ENCODE measurements around the gene HHAT. TPM values are rescaled to one million over a fixed set of nuclear protein-coding genes. Genes with fewer than 3 reads are reported as not detected.

The HHAT gene
- total and polyA plus RNA-seq, 7 donors = 0.11 to 0.64 (median 0.16) TPM

DNA sequence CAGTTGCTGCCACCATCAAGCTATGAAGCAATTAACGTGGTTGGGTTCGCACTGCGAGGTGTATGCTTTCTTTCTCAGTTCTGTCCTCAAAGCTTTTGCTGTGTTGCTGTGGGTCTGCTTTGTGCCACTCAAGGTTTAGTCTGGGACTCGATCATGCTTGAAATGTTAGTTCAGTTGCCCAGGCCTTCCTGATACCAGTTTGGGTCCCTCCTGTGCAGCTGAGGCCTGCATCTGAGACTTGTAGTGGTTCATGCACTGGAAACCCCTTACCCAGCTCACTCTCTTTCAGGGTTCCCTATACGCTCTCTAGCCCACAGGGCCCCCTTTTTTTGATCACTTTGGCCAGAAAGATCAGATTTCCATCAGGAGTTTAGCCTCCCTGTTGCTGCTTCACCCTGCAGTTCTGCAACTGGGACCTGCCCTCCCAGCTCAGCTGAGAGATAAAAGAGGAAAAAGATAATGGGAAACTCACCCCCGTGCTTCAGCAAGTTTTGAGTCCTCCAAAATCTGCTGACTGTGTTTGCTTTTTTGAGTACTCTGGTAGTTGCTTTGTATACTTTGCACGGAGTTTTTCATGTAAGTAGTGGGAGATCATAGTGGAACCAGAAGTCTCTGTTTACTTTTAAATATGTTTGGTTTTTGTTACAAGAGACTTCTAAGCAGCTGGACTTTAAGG, 317.0 kb downstream of the HHAT start:
- Histone ChIP-seq H3K9me3 (no peaks in the 10 kb centered on the region), H3K27ac (no peak overlapping the region), H3K4me3 (no peak overlapping the region), H3K36me3 (ENCODE audit: insufficient read depth in 1 of 2, low read depth in 1 of 2) (no peaks in the 10 kb centered on the region), H3K27me3 (ENCODE audit: insufficient read depth in 3 of 3, low read length in 2 of 3) (peaks cover 0 to 2% (median 0%) of the 10 kb centered on the region in 3 donors), H3K4me1 (no peaks in the 10 kb centered on the region)
- intact Hi-C loops (cut with DNase I) = no loop called here
- ATAC-seq (no peak), DNase-seq (no peak)
- TF ChIP-seq, protein P1, sequence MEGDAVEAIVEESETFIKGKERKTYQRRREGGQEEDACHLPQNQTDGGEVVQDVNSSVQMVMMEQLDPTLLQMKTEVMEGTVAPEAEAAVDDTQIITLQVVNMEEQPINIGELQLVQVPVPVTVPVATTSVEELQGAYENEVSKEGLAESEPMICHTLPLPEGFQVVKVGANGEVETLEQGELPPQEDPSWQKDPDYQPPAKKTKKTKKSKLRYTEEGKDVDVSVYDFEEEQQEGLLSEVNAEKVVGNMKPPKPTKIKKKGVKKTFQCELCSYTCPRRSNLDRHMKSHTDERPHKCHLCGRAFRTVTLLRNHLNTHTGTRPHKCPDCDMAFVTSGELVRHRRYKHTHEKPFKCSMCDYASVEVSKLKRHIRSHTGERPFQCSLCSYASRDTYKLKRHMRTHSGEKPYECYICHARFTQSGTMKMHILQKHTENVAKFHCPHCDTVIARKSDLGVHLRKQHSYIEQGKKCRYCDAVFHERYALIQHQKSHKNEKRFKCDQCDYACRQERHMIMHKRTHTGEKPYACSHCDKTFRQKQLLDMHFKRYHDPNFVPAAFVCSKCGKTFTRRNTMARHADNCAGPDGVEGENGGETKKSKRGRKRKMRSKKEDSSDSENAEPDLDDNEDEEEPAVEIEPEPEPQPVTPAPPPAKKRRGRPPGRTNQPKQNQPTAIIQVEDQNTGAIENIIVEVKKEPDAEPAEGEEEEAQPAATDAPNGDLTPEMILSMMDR (IDR thresholded peaks at IDR 0.05) = no peak
- WGBS, 3 donors = 82 to 84% (median 82%) methylated on average over 7 of the region's 7 CpGs

DNA sequence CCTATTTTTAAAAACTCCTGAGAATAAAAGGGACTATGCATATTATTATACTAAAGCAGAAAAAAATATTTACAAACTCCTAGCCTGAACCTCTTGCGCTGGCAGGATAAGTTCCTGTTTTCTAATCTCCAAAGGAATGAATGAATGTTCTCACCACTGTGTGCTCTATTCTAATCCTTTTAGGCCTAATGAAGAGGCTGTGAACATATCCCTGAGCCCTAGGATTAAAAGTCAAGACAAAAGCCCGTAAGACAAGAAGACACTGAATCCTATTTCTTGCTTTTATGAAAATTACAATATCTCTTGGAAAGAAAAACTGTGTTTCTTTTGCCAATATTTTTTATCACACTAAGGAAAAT, 317.5 kb downstream of the HHAT start:
- no peaks in the 10 kb centered on the region for H3K36me3 ChIP-seq (ENCODE audit: insufficient read depth in 1 of 2, low read depth in 1 of 2)
- TF ChIP-seq, protein P1 (IDR thresholded peaks at IDR 0.05) = no peak
- no peaks in the 10 kb centered on the region for H3K4me1 ChIP-seq
- H3K9me3 ChIP-seq = no peaks in the 10 kb centered on the region
- intact Hi-C loops (cut with DNase I) = no loop called here
- H3K4me3 ChIP-seq = no peak overlapping the region
- ATAC-seq (no peak), DNase-seq (no peak)
- H3K27ac ChIP-seq = no peak overlapping the region
- peaks cover 0 to 2% (median 0%) of the 10 kb centered on the region in 3 donors for H3K27me3 ChIP-seq (ENCODE audit: insufficient read depth in 3 of 3, low read length in 2 of 3)
- 76 to 87% (median 76%) methylated on average over 2 of the region's 2 CpGs for WGBS, 3 donors

DNA sequence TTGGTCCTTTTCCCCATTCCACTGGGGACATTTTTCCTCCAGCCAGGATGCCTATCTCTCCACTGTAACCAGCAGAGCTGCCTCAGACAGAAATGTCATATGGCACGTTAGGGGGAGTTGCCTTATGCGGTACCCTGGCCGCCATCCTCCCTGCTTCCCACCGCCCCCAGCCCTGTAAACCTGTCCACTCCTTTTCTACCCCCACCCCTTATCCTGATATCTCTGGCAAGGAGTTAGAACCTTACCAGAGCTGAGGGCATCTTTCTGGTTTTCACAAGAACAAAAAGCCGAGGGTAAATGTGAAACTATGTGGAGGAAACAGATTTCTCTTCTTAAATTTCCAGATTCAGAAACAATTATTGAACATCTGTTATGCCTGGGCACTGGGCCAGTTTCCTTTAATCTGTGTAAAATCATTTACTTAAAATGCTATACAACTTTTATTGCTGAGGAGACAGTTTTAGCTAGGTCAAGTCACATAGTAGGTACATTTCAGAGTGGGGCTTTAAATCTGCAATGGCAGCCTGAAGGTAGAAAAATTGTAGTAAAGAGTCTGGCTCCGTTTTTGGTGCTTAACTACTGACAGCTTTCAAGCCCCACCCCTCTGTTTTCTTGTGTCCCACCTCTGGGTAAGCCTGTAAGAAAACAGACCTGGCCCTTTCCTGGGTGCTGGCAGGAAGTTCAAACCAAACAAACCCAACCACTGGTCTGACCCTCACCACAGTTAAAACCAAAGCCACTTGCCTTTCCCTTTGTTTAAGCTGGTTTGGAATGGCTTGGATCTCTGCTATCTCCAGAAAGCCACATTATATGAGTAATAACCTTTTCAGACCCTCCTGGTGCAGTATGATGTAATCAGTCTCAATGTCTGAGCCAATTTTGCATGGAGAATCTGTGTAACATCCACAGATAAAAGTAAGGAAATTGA, 319.0 kb downstream of the HHAT start:
- H3K27me3 ChIP-seq (ENCODE audit: insufficient read depth in 3 of 3, low read length in 2 of 3) = peaks cover 0 to 2% (median 0%) of the 10 kb centered on the region in 3 donors
- WGBS, 3 donors = 34 to 47% (median 35%) methylated on average over 6 of the region's 6 CpGs
- intact Hi-C loops (cut with DNase I) = no loop called here
- TF ChIP-seq, protein P1 (IDR thresholded peaks at IDR 0.05) = no peak
- H3K36me3 ChIP-seq (ENCODE audit: insufficient read depth in 1 of 2, low read depth in 1 of 2) = no peaks in the 10 kb centered on the region
- H3K4me3 ChIP-seq = no peak overlapping the region
- no peak for DNase-seq
- ATAC-seq = no peak
- H3K9me3 ChIP-seq = no peaks in the 10 kb centered on the region
- H3K27ac ChIP-seq = no peak overlapping the region
- no peaks in the 10 kb centered on the region for H3K4me1 ChIP-seq

DNA sequence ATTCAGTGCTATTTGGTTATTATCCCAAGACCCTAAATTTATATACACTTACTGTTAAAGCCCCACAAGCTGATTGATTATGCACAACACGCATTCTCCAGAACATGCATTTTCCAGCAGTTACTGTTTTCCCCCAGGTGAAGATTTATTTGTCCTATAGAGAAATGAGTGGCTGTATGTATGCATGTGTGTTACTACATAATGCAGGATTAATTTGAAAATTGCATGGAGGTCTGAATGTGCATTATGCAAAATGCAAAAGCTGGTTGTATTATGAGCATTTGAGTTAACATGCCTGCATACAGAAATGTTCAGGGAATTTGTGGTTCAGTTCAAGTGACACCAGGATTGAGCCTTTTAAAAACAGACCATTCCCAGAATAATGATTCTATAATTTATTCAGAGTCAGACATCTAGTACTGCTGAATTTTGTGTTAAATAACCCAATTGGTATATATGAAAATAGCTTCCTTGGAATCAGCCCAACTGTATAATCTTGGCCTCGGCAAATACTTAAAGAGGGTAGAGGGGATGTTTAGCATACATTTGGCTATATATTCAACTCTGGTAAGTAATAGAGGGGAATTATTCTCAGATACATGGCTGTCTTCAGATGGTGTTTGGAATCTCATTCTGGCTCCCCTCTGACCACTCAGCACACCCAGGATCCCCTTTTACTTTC, 320.0 kb downstream of the HHAT start:
- intact Hi-C loops (cut with DNase I) = no loop called here
- ATAC-seq = no peak

More for the DNA sequence above, 320.0 kb downstream of the HHAT start:
- no peak for DNase-seq
- H3K4me3 ChIP-seq = no peak overlapping the region
- WGBS, 3 donors = 63 to 94% (median 90%) methylated on average over 2 of the region's 2 CpGs
- TF ChIP-seq, protein P1 (IDR thresholded peaks at IDR 0.05) = no peak
- H3K27ac ChIP-seq = no peak overlapping the region
- no peaks in the 10 kb centered on the region for H3K36me3 ChIP-seq (ENCODE audit: insufficient read depth in 1 of 2, low read depth in 1 of 2)
- H3K9me3 ChIP-seq = no peaks in the 10 kb centered on the region
- peaks cover 0 to 2% (median 0%) of the 10 kb centered on the region in 3 donors for H3K27me3 ChIP-seq (ENCODE audit: insufficient read depth in 3 of 3, low read length in 2 of 3)
- no peaks in the 10 kb centered on the region for H3K4me1 ChIP-seq
